Hepatocyte (in vitro differentiated cells): ENCODE measurements around the gene PPP1R14D. TPM values are rescaled to one million over a fixed set of nuclear protein-coding genes. Genes with fewer than 3 reads are reported as not detected.

Experiments
- DNase-seq: peaks from one replicate; pipeline ENCODE4 v3.0.0-alpha.2; 2016; ENCODE audit warnings: low spot score
- H2AFZ ChIP-seq: fragments of 200-600 bp; sonication (generic); 2 replicates; pipeline ENCODE4 v1.6.0; 2016; ENCODE audit warnings: antibody characterized with exemption, mild to moderate bottlenecking
- H3K27ac ChIP-seq: fragments of 200-600 bp; sonication (generic); 2 replicates; pipeline ENCODE4 v1.5.1; 2016; ENCODE audit warnings: mild to moderate bottlenecking
- H3K27me3 ChIP-seq: fragments of 200-600 bp; sonication (generic); 2 replicates; pipeline ENCODE4 v1.6.1; 2016
- H3K36me3 ChIP-seq: fragments of 200-600 bp; sonication (generic); replicated peaks from 2 replicates; pipeline ENCODE4 v1.5.1; 2016; ENCODE audit warnings: low read depth; ENCODE audit not compliant: insufficient read depth
- H3K4me1 ChIP-seq: fragments of 200-600 bp; sonication (generic); 2 replicates; pipeline ENCODE4 v1.5.1; 2016; ENCODE audit warnings: mild to moderate bottlenecking, moderate library complexity; ENCODE audit not compliant: insufficient read depth
- H3K4me2 ChIP-seq: fragments of 200-600 bp; sonication (generic); 2 replicates; pipeline ENCODE4 v1.6.0; 2016
- H3K4me3 ChIP-seq: fragments of 200-600 bp; sonication (generic); 2 replicates; pipeline ENCODE4 v1.5.1; 2016; ENCODE audit warnings: mild to moderate bottlenecking
- H3K79me2 ChIP-seq: fragments of 200-600 bp; sonication (generic); 2 replicates; pipeline ENCODE4 v1.6.0; 2017; ENCODE audit warnings: mild to moderate bottlenecking
- H3K9me2 ChIP-seq: fragments of 200-600 bp; sonication (generic); replicated peaks from 2 replicates; pipeline ENCODE4 v1.6.0; 2017; ENCODE audit warnings: mild to moderate bottlenecking; ENCODE audit not compliant: insufficient read depth
- H3K9me3 ChIP-seq: fragments of 200-600 bp; sonication (generic); 2 replicates; pipeline ENCODE4 v1.5.1; 2016; ENCODE audit warnings: low read depth, mild to moderate bottlenecking
- H4K20me1 ChIP-seq: fragments of 200-600 bp; sonication (generic); 2 replicates; pipeline ENCODE4 v1.6.0; 2016; ENCODE audit warnings: mild to moderate bottlenecking; ENCODE audit not compliant: insufficient read depth, poor library complexity, severe bottlenecking
- EZH2 ChIP-seq: fragments of 200-600 bp; sonication (generic); IDR thresholded peaks from 2 replicates; pipeline ENCODE4 v1.6.1; 2016; ENCODE audit warnings: antibody characterized with exemption, mild to moderate bottlenecking, borderline replicate concordance
- EZH2phosphoT487 ChIP-seq: fragments of 200-600 bp; sonication (generic); IDR thresholded peaks from one replicate; pipeline ENCODE4 v1.6.1; 2018; ENCODE audit warnings: antibody characterized with exemption, mild to moderate bottlenecking, low read depth, moderate library complexity; ENCODE audit not compliant: unreplicated experiment, severe bottlenecking
- WGBS: methylation state at CpG from one replicate; pipeline ENCODE4 v1.1.6; 2016; ENCODE audit warnings: low lambda C conversion rate; ENCODE audit errors: missing lambda C conversion rate; 5-methylcytosine and 5-hydroxymethylcytosine counted together
- polyA plus RNA-seq: library from polyadenylated mRNA; unstranded; fragments of >200 nt; fragmentation: Nextera tagmentation; extraction: Ambion mirVana; gene quantifications from 2 replicates; pipeline ENCODE4 v1.2.1, GENCODE V29; 2016
- total RNA-seq: library from RNA; depleted of rRNA; stranded (reverse); fragments of >200 nt; gene quantifications from 2 replicates; pipeline ENCODE4 v1.2.3, GENCODE V29; 2014
- TF ChIP-seq, protein P1 (sequence below): fragments of 200-600 bp; sonication (generic); IDR thresholded peaks from 2 replicates; pipeline ENCODE4 v1.5.1; 2016; ENCODE audit warnings: antibody characterized with exemption, mild to moderate bottlenecking; ENCODE audit not compliant: poor library complexity

Gene PPP1R14D
- total and polyA plus RNA-seq, 2 experiments from 2014 or later, result 0.47 TPM; not detected in 1

DNA sequence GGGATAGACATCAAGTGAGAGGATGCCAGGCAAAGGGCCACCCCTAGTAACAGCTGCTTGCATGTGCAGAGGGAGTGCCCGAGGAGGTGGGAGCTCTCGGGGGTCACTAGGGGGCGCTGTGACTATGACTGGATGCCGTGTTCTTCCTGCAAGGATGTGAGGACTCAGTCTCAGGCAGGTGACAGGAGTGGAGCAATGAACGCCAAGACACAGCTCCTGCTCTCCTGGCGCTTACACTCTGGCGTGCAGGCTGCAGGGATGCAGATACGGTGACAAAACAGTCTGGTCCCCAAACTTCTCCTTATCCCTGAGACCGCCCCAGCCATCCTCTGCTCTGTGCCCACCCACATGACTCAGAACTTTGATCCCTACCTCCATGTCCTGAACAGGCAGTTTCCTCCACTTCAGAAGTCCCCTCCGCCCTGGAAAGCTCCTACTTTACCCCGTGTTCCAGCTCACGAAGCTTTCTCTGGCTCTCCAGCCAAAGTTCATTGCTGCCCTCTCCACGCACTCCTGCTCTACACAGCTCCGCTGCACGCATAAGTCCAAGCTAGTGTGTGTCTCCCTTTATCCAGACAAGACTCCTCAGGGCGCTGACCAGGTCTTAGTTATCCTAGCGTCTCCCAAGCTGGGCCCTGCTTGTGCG is 30.8 kb upstream of the PPP1R14D start:
- Histone ChIP-seq H3K9me2 (no peaks in the 10 kb centered on the region), H3K4me3 (no peak overlapping the region), H3K4me1 (peaks cover 16% of the 10 kb centered on the region), H3K27me3 (no peaks in the 10 kb centered on the region), H3K4me2 (no peak overlapping the region), H4K20me1 (no peaks in the 10 kb centered on the region), H3K9me3 (no peaks in the 10 kb centered on the region), H3K36me3 (no peaks in the 10 kb centered on the region), H3K27ac (peak overlapping the region; percentile 74), H2AFZ (no peak overlapping the region), H3K79me2 (no peaks in the 10 kb centered on the region)
- peak; percentile 84 for DNase-seq
- WGBS, result 51% methylated on average over 18 of the region's 18 CpGs
- TF ChIP-seq, protein P1, sequence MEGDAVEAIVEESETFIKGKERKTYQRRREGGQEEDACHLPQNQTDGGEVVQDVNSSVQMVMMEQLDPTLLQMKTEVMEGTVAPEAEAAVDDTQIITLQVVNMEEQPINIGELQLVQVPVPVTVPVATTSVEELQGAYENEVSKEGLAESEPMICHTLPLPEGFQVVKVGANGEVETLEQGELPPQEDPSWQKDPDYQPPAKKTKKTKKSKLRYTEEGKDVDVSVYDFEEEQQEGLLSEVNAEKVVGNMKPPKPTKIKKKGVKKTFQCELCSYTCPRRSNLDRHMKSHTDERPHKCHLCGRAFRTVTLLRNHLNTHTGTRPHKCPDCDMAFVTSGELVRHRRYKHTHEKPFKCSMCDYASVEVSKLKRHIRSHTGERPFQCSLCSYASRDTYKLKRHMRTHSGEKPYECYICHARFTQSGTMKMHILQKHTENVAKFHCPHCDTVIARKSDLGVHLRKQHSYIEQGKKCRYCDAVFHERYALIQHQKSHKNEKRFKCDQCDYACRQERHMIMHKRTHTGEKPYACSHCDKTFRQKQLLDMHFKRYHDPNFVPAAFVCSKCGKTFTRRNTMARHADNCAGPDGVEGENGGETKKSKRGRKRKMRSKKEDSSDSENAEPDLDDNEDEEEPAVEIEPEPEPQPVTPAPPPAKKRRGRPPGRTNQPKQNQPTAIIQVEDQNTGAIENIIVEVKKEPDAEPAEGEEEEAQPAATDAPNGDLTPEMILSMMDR, result peak; percentile 71
- no peak for TF ChIP-seq EZH2phosphoT487

DNA sequence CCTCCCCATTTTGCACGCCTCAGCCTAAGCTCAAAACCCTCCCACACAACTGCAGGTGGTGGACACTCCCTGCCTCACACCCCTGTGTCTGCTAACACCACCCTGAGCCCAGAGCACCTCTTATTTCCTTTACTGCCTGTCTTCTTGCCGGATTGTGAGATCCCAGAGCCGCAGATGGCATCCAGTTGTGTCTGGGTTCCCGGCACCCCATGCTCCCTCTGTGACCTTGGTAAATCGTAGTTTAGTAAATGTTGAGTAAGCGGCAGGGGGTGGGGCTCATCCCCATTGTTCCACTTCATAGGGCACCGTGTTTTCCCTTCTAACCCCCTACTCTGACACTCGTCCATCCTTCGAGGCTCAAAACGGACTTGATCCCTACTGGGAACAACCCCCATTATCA is 30.2 kb upstream of the PPP1R14D start:
- Histone ChIP-seq H3K27me3 (no peaks in the 10 kb centered on the region), H3K27ac (peak overlapping the region; percentile 74), H3K36me3 (no peaks in the 10 kb centered on the region), H4K20me1 (no peaks in the 10 kb centered on the region), H3K4me2 (no peak overlapping the region), H2AFZ (no peak overlapping the region), H3K4me3 (no peak overlapping the region), H3K9me3 (no peaks in the 10 kb centered on the region), H3K4me1 (peaks cover 16% of the 10 kb centered on the region), H3K9me2 (no peaks in the 10 kb centered on the region), H3K79me2 (no peaks in the 10 kb centered on the region)
- TF ChIP-seq EZH2phosphoT487 (no peak), EZH2 (no peak)
- TF ChIP-seq, protein P1, result no peak
- no peak for DNase-seq
- 84% methylated on average over 10 of the region's 10 CpGs for WGBS

DNA sequence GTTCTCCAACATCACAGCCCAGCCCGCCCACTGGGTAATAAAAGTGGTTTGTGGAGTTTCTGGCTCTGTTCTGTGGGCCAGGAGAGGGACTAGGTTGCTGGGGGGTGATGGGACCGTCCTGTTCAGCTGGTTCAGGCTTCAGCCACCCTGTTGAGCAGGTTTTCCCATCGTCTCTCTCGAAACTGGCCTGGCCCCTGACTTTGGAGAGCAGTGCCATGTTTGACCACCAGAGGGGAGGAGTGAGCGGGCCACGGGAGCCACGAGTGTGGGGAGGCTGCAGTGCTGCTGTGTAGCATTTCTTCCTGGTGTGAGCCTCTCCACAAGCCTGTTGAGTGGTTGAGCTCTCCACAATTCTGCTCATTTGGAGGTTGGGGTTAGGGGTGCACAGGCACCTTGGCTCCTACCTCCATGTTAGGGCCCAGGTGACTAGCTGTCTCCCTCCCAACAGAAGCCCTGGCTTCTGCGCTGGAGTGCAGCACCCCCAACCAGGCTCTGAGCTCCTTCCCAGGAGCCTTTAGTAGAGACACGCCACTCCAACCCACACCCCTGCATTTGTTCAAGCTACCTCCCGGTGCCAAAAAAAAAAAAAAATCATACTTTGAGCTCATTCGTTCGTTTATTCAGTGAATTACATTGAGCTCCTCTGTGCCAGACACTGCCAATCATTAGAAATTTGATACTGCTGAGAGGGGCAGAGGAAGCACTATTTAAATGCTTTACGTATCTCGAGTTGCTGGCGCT is 29.3 kb upstream of the PPP1R14D start:
- TF ChIP-seq, protein P1, result peak; percentile 88
- TF ChIP-seq EZH2 (no peak), EZH2phosphoT487 (no peak)
- H3K27ac ChIP-seq, result peak overlapping the region; percentile 95

More for the DNA sequence above, 29.3 kb upstream of the PPP1R14D start:
- H3K27me3 ChIP-seq, result no peaks in the 10 kb centered on the region
- no peak overlapping the region for H3K4me2 ChIP-seq
- DNase-seq, result peak; percentile 89
- no peaks in the 10 kb centered on the region for H3K36me3 ChIP-seq
- H3K4me1 ChIP-seq, result peaks cover 16% of the 10 kb centered on the region
- WGBS, result 32% methylated on average over 15 of the region's 15 CpGs
- peaks cover 5% of the 10 kb centered on the region for H3K79me2 ChIP-seq
- no peaks in the 10 kb centered on the region for H3K9me2 ChIP-seq
- no peak overlapping the region for H2AFZ ChIP-seq
- H4K20me1 ChIP-seq, result no peaks in the 10 kb centered on the region
- no peak overlapping the region for H3K4me3 ChIP-seq
- H3K9me3 ChIP-seq, result no peaks in the 10 kb centered on the region
